HG03571 (cell line): ENCODE data around the gene SLAIN2.

Source experiments
- ATAC-seq: cut with Tn5 transposase; IDR thresholded peaks from one replicate; pipeline ENCODE4 v1.9.1; 2021; ENCODE audit not compliant: unreplicated experiment

Gene SLAIN2

GRCh38 chr4:48369248-48369647 is 27.9 kb downstream of the SLAIN2 start:
- no peak for ATAC-seq

- no peak for ATAC-seq
These were observed 28.4 kb downstream of the SLAIN2 start for GRCh38 chr4:48369771-48370170.

- no peak for ATAC-seq
These were observed 29.2 kb downstream of the SLAIN2 start for GRCh38 chr4:48370260-48371134.

- no peak for ATAC-seq
These were observed 30.9 kb downstream of the SLAIN2 start for GRCh38 chr4:48372272-48372671.

- ATAC-seq = no peak
These were observed 34.4 kb downstream of the SLAIN2 start for GRCh38 chr4:48375651-48376304.

GRCh38 chr4:48379587-48380180 is 38.4 kb downstream of the SLAIN2 start:
- ATAC-seq = no peak

GRCh38 chr4:48380583-48381167 is 39.3 kb downstream of the SLAIN2 start:
- no peak for ATAC-seq

GRCh38 chr4:48388525-48389154 is 47.3 kb downstream of the SLAIN2 start:
- no peak for ATAC-seq

GRCh38 chr4:48396043-48396442 is 54.7 kb downstream of the SLAIN2 start:
- no peak for ATAC-seq

GRCh38 chr4:48400416-48400815 is 59.1 kb downstream of the SLAIN2 start:
- no peak for ATAC-seq

GRCh38 chr4:48403358-48403757 is 62.0 kb downstream of the SLAIN2 start:
- no peak for ATAC-seq

- no peak for ATAC-seq
These were observed 62.5 kb downstream of the SLAIN2 start for GRCh38 chr4:48403779-48404178.

- no peak for ATAC-seq
These were observed 64.6 kb downstream of the SLAIN2 start for GRCh38 chr4:48405924-48406323.

GRCh38 chr4:48409203-48409602 is 67.9 kb downstream of the SLAIN2 start:
- ATAC-seq = no peak

- ATAC-seq = no peak
These were observed 69.5 kb downstream of the SLAIN2 start for GRCh38 chr4:48410812-48411211.

- ATAC-seq = no peak
These were observed 78.8 kb downstream of the SLAIN2 start for GRCh38 chr4:48420144-48420543.

GRCh38 chr4:48421101-48421500 is 79.8 kb downstream of the SLAIN2 start:
- no peak for ATAC-seq

- no peak for ATAC-seq
These were observed 87.6 kb downstream of the SLAIN2 start for GRCh38 chr4:48428926-48429325.

GRCh38 chr4:48429709-48430474 is 88.6 kb downstream of the SLAIN2 start:
- no peak for ATAC-seq

GRCh38 chr4:48431401-48431800 is 90.1 kb downstream of the SLAIN2 start:
- no peak for ATAC-seq
